GM12878 (cell line): ENCODE results near the gene RAPGEF1. TPM values are rescaled to one million over a fixed set of nuclear protein-coding genes. Genes with fewer than 3 reads are reported as not detected.

Experiments
- ATF2 ChIP-seq: IDR thresholded peaks from 2 replicates; pipeline ENCODE4 v1.6.1; 2012; ENCODE audit warnings: low read length, inconsistent platforms
- BHLHE40 ChIP-seq, 2 experiments: fragments of 450-650 bp in 1 of 2; IDR thresholded peaks; 2 replicates each; pipeline ENCODE4 v1.6.1; 2011 to 2017; ENCODE audit warnings: low read depth in 2 of 2, borderline replicate concordance in 1 of 2, improper control_type of control experiment in 1 of 2, low read length in 1 of 2, mild to moderate bottlenecking in 1 of 2
- FOS ChIP-seq: IDR thresholded peaks from 3 replicates; pipeline ENCODE4 v1.6.1; 2011; ENCODE audit warnings: borderline replicate concordance; ENCODE audit not compliant: insufficient read length; ENCODE audit errors: extremely low read depth
- MXI1 ChIP-seq: fragments of 150-350 bp; IDR thresholded peaks from 2 replicates; pipeline ENCODE4 v1.6.1; 2011; ENCODE audit warnings: low read depth, mild to moderate bottlenecking, inconsistent platforms, low read length, improper control_type of control experiment
- MYB ChIP-seq: fragments of 150-350 bp; IDR thresholded peaks from 2 replicates; pipeline ENCODE4 v1.6.1; 2014; ENCODE audit warnings: mild to moderate bottlenecking, low read depth, low read length, borderline replicate concordance
- NBN ChIP-seq: fragments of 450-650 bp; IDR thresholded peaks from 2 replicates; pipeline ENCODE4 v1.6.1; 2016
- PRDM15 ChIP-seq: fragments of 450-650 bp; formaldehyde crosslinking; IDR thresholded peaks from 2 replicates; pipeline ENCODE4 v1.4.0; 2020; ENCODE audit warnings: mild to moderate bottlenecking, moderate library complexity
- RAD51 ChIP-seq: fragments of 450-650 bp; IDR thresholded peaks from 2 replicates; pipeline ENCODE4 v1.6.1; 2016; ENCODE audit warnings: moderate library complexity, mild to moderate bottlenecking, inconsistent platforms
- SMARCA5 ChIP-seq: fragments of 450-650 bp; IDR thresholded peaks from 2 replicates; pipeline ENCODE4 v1.6.1; 2017; ENCODE audit warnings: mild to moderate bottlenecking
- STAT1 ChIP-seq: fragments of 450-650 bp; conservative IDR thresholded peaks from 2 replicates; pipeline ENCODE4 v1.6.1; 2014; ENCODE audit warnings: antibody characterized with exemption, mild to moderate bottlenecking
- TCF7 ChIP-seq: IDR thresholded peaks from 2 replicates; pipeline ENCODE4 v1.6.1; 2014; ENCODE audit warnings: antibody characterized with exemption, borderline replicate concordance
- USF1 ChIP-seq: IDR thresholded peaks from 2 replicates; pipeline ENCODE4 v1.6.1; 2011; ENCODE audit warnings: borderline replicate concordance, low read depth, mild to moderate bottlenecking, moderate library complexity, mixed read lengths, low read length; ENCODE audit not compliant: insufficient read depth; ENCODE audit errors: extremely low read length
- ZBTB33 ChIP-seq: fragments of 450-650 bp; IDR thresholded peaks from 2 replicates; pipeline ENCODE4 v1.6.1; 2017; ENCODE audit warnings: mild to moderate bottlenecking
- ZNF274 ChIP-seq: IDR thresholded peaks from one replicate; pipeline ENCODE4 v1.8.0; 2011; ENCODE audit not compliant: insufficient read length, insufficient read depth
- ZNF622 ChIP-seq: fragments of 450-650 bp; IDR thresholded peaks from 2 replicates; pipeline ENCODE4 v1.6.1; 2017; ENCODE audit warnings: mild to moderate bottlenecking, inconsistent platforms
- polyA plus RNA-seq, 11 experiments: library from polyadenylated mRNA; depleted of rRNA in 4 of 11; unstranded in 6 of 11; stranded (reverse) in 5 of 11; fragments of >200 nt; fragmentation: Nextera tagmentation in 4 of 11; fragmentation: Illumina TruSeq in 1 of 11; extraction: Ambion mirVana in 4 of 11; extraction: Trizol in 1 of 11; gene quantifications; 1 replicate in 1 of 11; 2 replicates in 10 of 11; pipeline versions ENCODE4 v1.2.1 to v1.2.3, GENCODE V29; 2011 to 2016; ENCODE audit warnings: inconsistent platforms in 2 of 11, missing spikeins in 2 of 11, low read depth in 1 of 11
- total RNA-seq, 4 experiments: library from RNA; depleted of rRNA in 3 of 4; stranded (reverse); fragments of >200 nt in 3 of 4; fragmentation: Illumina TruSeq in 1 of 4; extraction: Trizol in 1 of 4; gene quantifications; 2 replicates each; pipeline versions ENCODE4 v1.2.1 to v1.2.3, GENCODE V29; 2013 to 2021
- TF ChIP-seq, protein P1 (sequence below): IDR thresholded peaks from 2 replicates; pipeline ENCODE4 v1.6.1; 2011; ENCODE audit warnings: low read depth, low read length, improper control_type of control experiment, borderline replicate concordance

The RAPGEF1 gene
- total and polyA plus RNA-seq, 10 of the 15 experiments (the other 5 are each of a cell fraction or from before 2014, with no cell fraction given): 0.42 to 113 (median 45.9) TPM

- TF ChIP-seq, protein P1, sequence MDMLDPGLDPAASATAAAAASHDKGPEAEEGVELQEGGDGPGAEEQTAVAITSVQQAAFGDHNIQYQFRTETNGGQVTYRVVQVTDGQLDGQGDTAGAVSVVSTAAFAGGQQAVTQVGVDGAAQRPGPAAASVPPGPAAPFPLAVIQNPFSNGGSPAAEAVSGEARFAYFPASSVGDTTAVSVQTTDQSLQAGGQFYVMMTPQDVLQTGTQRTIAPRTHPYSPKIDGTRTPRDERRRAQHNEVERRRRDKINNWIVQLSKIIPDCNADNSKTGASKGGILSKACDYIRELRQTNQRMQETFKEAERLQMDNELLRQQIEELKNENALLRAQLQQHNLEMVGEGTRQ: no peak
- TF ChIP-seq RAD51: no peak
- no peak for TF ChIP-seq ZNF274
- peak; percentile 49; the same call in 1 of the 2 replicates for TF ChIP-seq NBN
- no peak for TF ChIP-seq STAT1
- TF ChIP-seq TCF7: no peak
- peak; percentile 79; the same call in 1 of the 2 replicates for TF ChIP-seq SMARCA5
- TF ChIP-seq BHLHE40 (IDR thresholded peaks at IDR 0.05; ENCODE audit: borderline replicate concordance in 1 of 2, low read depth in 2 of 2, low read length in 1 of 2): peak in 1 of 2 experiments; percentile 38; a peak in 2 of 4 replicates
- TF ChIP-seq USF1: peak; percentile 27
- no peak for TF ChIP-seq ATF2
- no peak for TF ChIP-seq FOS
- no peak for TF ChIP-seq MYB
- no peak for TF ChIP-seq ZBTB33
- TF ChIP-seq MXI1: no peak
- TF ChIP-seq PRDM15 (CRISPR knock-in tag): no peak
- no peak for TF ChIP-seq ZNF622
These were observed 15.8 kb upstream of the RAPGEF1 start (continued) for GRCh38 chr9:131755541-131756198.
